22Rv1 (cell line): ENCODE data around the gene GNG7.

Experiments used
- CTCF ChIP-seq: fragments of 450-650 bp; IDR thresholded peaks from 2 replicates; pipeline ENCODE4 v1.5.1; 2017; ENCODE audit warnings: mild to moderate bottlenecking
- ZFX ChIP-seq: fragments of 450-650 bp; IDR thresholded peaks from 2 replicates; pipeline ENCODE4 v1.6.1; 2017; ENCODE audit warnings: antibody characterized with exemption, borderline replicate concordance

- no peak for TF ChIP-seq CTCF
- TF ChIP-seq ZFX = no peak
These were observed 37.4 kb downstream of the GNG7 start for GRCh38 chr19:2665103-2665502.
